Measurements from ENCODE around the gene DAG1. TPM values are rescaled to one million over a fixed set of nuclear protein-coding genes. Genes with fewer than 3 reads are reported as not detected.

The DAG1 gene
- total RNA-seq, 3 donors from 2014 or later, result 76.9 to 97.3 (median 88.8) TPM

DNA sequence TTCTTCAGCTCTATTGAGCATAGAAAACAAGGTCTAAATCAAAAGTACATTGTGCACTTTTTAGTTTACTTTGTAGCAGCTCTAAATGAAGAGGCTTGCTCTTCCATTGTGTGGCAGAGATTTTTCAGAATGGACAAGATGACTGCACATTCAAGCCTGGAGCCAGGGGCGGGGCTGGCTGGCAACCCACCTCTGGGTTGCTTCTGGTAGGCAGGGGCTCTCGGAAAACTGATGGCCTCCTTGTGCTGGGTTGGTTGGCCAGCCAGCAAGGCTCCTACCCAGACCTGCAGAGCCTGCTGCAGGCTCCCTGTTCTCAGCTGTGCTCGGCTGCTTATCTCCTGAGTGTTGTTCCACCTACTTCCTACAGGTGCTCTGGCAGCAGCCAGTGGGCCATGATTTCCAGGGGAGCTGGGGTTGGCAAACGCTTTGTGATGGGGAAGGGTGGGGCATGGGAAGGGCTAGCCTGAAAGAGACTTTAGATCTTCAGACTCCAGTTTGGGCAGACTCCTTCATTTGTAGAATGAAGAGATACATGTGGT, 93.0 kb downstream of the DAG1 start:
- intact Hi-C loops (cut with DNase I, micrococcal nuclease), result no loop called here
- Histone ChIP-seq H3K9me3 (no peaks in the 10 kb centered on the region), H3K4me1 (ENCODE audit: low read depth) (no peaks in the 10 kb centered on the region), H3K36me3 (ENCODE audit: low read depth) (no peaks in the 10 kb centered on the region), H3K4me3 (no peak overlapping the region)
- ATAC-seq (no peak), DNase-seq (no peak)
- TF ChIP-seq, protein P1, sequence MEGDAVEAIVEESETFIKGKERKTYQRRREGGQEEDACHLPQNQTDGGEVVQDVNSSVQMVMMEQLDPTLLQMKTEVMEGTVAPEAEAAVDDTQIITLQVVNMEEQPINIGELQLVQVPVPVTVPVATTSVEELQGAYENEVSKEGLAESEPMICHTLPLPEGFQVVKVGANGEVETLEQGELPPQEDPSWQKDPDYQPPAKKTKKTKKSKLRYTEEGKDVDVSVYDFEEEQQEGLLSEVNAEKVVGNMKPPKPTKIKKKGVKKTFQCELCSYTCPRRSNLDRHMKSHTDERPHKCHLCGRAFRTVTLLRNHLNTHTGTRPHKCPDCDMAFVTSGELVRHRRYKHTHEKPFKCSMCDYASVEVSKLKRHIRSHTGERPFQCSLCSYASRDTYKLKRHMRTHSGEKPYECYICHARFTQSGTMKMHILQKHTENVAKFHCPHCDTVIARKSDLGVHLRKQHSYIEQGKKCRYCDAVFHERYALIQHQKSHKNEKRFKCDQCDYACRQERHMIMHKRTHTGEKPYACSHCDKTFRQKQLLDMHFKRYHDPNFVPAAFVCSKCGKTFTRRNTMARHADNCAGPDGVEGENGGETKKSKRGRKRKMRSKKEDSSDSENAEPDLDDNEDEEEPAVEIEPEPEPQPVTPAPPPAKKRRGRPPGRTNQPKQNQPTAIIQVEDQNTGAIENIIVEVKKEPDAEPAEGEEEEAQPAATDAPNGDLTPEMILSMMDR (IDR thresholded peaks at IDR 0.05), result no peak

DNA sequence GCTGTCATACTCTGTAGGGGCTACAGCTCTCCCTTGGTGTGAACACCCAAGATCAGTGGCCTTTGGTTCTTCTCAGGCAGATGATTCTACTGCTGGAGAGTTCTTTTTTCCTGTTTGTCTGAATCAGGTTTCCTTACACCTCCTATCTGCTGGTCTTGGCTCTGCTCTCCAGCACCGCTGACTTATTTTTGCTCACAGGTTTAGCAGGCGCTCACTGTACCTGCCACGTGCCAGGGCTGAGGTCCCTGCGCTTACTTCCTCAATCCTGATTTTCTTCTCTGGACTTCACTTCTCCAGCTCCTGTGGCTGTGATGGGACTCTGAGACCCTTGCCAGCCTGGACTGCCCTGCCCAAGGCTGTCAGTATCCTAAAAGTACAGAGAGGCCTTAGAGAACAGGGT, 93.7 kb downstream of the DAG1 start:
- DNase-seq, result no peak
- Histone ChIP-seq H3K4me1 (ENCODE audit: low read depth) (no peaks in the 10 kb centered on the region), H3K4me3 (no peak overlapping the region), H3K36me3 (ENCODE audit: low read depth) (no peaks in the 10 kb centered on the region), H3K9me3 (no peaks in the 10 kb centered on the region)
- intact Hi-C loops (cut with DNase I, micrococcal nuclease), result no loop called here
- ATAC-seq, result no peak
- TF ChIP-seq, protein P1 (IDR thresholded peaks at IDR 0.05), result no peak

DNA sequence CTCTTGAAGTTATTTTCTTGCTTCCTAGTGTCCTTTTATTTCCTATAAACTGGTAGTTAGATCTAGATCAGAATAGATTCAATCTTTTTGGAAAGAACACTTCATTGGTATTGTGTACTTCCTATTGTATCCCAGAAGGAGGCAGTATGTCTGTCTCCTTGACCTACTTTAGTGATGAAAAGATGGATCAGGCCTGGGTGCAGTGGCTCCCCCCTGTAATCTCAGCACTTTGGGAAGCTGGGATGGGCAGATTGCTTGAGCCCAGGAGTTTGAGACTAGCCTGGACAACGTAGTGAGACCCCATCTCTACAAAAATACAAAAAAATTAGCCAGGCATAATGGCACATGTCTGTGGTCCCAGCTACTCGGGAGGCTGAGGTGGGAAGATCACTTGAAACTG, 96.2 kb downstream of the DAG1 start:
- Histone ChIP-seq H3K9me3 (no peaks in the 10 kb centered on the region), H3K4me3 (no peak overlapping the region), H3K4me1 (ENCODE audit: low read depth) (no peaks in the 10 kb centered on the region), H3K36me3 (ENCODE audit: low read depth) (no peaks in the 10 kb centered on the region)
- intact Hi-C loops (cut with DNase I, micrococcal nuclease), result no loop called here
- DNase-seq (no peak), ATAC-seq (no peak)
- TF ChIP-seq, protein P1 (IDR thresholded peaks at IDR 0.05), result no peak

DNA sequence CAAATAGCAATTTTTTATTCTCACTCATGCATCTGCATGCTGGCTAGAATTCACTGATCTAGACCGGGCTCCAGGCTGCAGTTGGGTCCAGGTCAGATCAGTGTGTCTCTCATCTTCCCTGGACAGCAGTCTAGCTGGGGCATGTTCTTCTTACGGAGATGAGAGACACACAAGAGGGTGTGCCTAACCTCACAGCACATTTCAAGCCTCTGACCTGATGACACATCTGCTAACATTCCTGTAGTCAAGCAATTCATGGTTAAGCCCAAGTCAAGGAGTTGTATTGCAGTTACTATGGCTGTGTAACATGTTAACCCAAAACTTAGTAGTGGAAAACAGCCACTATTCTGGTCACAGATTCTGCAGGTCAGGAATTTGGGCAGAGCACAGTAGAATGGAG, 97.3 kb downstream of the DAG1 start:
- TF ChIP-seq, protein P1 (IDR thresholded peaks at IDR 0.05), result no peak
- no peaks in the 10 kb centered on the region for H3K4me1 ChIP-seq (ENCODE audit: low read depth)
- no peaks in the 10 kb centered on the region for H3K36me3 ChIP-seq (ENCODE audit: low read depth)
- no peaks in the 10 kb centered on the region for H3K9me3 ChIP-seq
- ATAC-seq, result no peak
- no peak for DNase-seq
- intact Hi-C loops (cut with DNase I, micrococcal nuclease), result no loop called here
- H3K4me3 ChIP-seq, result no peak overlapping the region

DNA sequence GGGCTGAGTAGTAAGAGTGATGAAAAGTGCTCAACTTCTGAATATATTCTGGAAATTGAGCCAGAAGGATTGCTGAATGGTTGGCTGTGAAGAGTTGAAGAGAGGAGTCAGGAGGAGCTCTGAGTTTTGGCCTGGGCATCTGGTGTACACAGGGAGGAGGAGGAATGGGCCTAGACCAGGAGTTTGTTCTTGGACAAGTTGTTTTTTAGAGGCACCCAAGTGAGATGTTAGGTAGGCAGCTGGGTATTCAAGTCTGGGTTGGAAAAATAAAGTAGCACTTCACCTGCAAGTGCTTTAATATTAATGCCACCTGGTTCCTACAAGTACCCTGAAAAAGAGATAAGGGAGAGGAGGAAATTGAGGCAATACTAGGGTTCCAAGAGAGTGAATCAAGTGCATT, 98.9 kb downstream of the DAG1 start:
- TF ChIP-seq, protein P1 (IDR thresholded peaks at IDR 0.05), result no peak
- no peak for DNase-seq
- intact Hi-C loops (cut with DNase I, micrococcal nuclease), result no loop called here
- H3K9me3 ChIP-seq, result no peaks in the 10 kb centered on the region
- H3K4me3 ChIP-seq, result no peak overlapping the region
- no peaks in the 10 kb centered on the region for H3K36me3 ChIP-seq (ENCODE audit: low read depth)
- no peaks in the 10 kb centered on the region for H3K4me1 ChIP-seq (ENCODE audit: low read depth)
- no peak for ATAC-seq

Measured in mucosa of descending colon (tissue), 3 donors.